GM20000 (cell line): ENCODE data around the gene TCF4.

Source experiments
- DNase-seq: peaks from one replicate; pipeline ENCODE4 v3.0.0; 2012; ENCODE audit warnings: low spot score
- TF ChIP-seq, protein P1 (sequence below): IDR thresholded peaks from 2 replicates; pipeline ENCODE4 v1.5.1; 2012; ENCODE audit warnings: mild to moderate bottlenecking, control low read depth; ENCODE audit errors: extremely low read depth, missing control alignments

The TCF4 gene

DNA sequence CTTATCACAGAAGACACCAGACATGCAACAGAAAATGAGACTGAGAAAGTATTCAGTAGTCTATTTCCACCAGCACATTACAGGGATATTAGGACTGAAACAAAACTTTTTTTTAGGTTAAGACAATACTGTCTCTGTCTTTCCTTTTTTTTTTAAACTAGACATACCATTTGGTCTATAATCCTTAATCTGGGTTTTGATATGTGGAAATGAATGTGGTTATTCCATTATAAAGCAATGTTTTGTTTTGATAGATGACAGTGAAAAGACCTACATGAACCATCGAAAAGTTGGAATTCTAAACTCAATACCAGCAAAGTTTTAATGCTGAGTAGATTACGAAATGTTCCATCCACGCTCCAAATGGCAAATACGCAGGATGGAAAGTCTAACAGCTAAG lies 123.4 kb downstream of the TCF4 start:
- TF ChIP-seq, protein P1, sequence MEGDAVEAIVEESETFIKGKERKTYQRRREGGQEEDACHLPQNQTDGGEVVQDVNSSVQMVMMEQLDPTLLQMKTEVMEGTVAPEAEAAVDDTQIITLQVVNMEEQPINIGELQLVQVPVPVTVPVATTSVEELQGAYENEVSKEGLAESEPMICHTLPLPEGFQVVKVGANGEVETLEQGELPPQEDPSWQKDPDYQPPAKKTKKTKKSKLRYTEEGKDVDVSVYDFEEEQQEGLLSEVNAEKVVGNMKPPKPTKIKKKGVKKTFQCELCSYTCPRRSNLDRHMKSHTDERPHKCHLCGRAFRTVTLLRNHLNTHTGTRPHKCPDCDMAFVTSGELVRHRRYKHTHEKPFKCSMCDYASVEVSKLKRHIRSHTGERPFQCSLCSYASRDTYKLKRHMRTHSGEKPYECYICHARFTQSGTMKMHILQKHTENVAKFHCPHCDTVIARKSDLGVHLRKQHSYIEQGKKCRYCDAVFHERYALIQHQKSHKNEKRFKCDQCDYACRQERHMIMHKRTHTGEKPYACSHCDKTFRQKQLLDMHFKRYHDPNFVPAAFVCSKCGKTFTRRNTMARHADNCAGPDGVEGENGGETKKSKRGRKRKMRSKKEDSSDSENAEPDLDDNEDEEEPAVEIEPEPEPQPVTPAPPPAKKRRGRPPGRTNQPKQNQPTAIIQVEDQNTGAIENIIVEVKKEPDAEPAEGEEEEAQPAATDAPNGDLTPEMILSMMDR: no peak
- DNase-seq: no peak

DNA sequence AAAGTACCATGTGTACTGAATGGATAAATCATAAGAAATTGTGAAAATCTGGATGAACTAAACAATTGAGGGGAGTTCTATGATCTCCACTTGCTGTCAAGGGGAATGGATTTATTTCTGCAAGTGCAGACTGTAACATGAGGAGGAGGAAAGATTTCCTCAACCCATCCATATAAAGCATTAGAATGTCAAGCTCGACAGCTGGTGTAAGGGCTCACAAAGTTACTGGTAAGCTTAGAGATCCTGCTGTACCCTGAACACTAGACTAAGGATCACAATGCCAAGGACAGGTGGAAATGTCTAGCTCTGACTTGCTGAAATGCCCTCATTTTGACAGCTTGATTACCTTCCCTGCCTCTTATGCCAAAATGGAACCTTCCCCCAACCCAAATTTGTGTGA lies 125.3 kb downstream of the TCF4 start:
- TF ChIP-seq, protein P1: no peak
- no peak for DNase-seq

DNA sequence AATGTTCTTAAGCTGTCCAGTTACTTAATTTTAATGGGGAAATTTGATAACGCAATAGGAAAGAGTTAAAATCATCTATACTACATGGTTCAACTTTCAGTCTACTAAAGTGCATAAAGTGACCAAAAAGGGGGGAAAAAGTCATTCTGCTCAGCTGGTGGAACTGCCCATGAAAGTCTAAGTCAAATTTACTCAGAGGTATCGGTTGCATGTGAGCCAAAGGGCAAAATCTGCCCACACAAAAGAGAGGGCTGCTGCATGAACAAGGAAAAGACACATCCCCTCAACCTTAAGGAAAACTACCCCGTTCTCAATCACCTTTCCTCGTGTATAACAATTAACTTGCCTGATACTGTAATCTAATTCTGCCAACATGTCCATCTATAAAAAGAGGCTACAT lies 126.1 kb downstream of the TCF4 start:
- TF ChIP-seq, protein P1: no peak
- no peak for DNase-seq

DNA sequence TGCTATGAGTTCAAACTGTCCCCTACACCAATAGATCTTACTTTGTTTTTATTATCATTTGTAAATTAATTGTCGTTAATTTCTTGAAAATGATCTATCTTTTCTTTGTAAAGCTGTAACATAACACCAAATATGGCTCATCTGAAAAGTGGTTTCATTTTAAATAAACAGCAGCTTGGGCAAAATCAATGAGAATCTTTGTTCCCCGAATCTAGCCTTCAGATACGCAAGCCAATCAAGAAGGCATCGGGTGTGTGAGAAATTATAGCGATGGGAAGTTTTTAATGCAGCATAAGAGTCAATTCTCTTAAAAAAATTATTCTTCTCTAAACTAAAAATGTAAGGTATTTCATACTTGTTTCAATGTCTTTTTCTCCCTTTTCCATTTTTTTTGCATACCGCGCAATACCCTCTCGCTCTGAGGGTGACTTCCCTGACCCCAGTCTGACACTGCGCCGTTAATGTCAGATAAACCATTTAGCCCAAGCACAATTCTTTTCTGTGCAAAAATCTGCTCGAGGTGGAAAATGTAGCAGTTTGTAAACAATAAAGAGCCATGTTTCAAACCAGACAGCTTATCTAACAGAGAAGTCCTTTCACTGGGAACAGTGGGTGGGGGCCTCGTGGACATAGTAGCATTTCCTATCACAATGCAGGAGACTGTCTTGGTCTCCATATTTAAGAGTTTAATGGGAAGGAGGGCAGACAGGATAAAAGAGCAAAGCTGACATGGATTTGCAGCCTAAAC lies 129.4 kb downstream of the TCF4 start:
- no peak for DNase-seq
- TF ChIP-seq, protein P1: no peak

DNA sequence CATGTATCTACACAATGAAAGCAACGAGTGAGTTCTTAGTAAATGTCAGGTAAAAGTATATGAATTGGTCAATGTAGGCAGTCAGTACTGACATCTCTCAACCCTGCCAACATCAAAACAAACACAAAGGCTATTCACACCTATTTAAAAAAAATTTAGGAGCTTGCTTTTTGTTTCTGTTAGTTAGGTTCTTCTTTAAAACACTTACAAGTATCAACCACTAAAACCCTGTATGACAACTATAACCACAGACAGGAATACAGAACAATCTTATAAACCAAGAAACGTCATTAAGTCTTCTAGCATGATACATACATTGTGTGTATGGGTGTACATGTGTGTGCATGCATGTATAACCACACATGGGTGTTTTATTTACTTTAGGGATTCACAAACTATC lies 131.0 kb downstream of the TCF4 start:
- TF ChIP-seq, protein P1: no peak
- no peak for DNase-seq

DNA sequence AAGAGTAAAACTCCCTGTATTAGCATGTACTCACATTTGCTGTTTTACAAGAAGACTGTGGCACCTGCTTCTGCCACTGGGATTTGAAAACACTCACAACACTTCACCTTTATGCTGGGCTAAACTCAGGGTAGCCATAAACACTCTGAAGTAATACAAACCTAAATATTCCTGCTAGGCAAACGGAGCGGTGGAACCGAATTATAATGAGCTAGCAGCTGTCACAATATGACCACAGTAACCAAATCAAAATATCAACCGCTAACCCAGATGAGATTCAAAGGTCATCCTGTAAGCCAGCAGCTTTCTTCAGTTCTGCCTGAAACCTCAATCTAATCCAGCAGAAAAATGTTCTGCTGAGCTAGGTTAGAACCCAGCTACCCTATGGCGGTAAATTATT lies 132.1 kb downstream of the TCF4 start:
- TF ChIP-seq, protein P1: no peak
- no peak for DNase-seq

DNA sequence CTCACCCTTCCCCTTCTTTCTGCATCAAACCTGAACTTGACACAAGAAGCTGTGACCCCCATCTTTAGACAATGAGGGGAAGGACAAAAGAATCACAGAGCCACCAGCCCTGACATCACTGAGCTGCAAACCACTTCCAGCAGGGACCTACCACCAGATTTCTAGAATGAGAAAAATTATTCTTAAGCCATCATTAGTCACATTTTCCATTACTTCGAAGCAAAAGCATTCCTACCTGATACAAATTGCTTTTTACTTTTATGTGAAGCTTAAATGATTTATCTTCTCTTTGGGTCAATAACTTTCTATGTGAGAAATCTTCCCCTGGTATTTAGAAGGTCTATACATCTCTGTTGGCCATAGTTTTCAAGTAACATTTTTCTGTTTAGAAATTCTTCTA lies 134.8 kb downstream of the TCF4 start:
- no peak for DNase-seq
- TF ChIP-seq, protein P1: no peak
